Measurements from ENCODE around the gene LMX1B. TPM values are rescaled to one million over a fixed set of nuclear protein-coding genes. Genes with fewer than 3 reads are reported as not detected.
"Not testable (repeated sequence)": the region's sequence is repeated elsewhere in the genome, so short reads cannot be mapped to it uniquely, and the experiment has no call there.

LMX1B gene
- polyA plus RNA-seq, 12 donors = 0.48 to 7.8 (median 1.2) TPM; not detected in 2

GRCh38 chr9:126695701-126696400 lies 82.1 kb downstream of the LMX1B start:
- DNase-seq = no peak

DNA sequence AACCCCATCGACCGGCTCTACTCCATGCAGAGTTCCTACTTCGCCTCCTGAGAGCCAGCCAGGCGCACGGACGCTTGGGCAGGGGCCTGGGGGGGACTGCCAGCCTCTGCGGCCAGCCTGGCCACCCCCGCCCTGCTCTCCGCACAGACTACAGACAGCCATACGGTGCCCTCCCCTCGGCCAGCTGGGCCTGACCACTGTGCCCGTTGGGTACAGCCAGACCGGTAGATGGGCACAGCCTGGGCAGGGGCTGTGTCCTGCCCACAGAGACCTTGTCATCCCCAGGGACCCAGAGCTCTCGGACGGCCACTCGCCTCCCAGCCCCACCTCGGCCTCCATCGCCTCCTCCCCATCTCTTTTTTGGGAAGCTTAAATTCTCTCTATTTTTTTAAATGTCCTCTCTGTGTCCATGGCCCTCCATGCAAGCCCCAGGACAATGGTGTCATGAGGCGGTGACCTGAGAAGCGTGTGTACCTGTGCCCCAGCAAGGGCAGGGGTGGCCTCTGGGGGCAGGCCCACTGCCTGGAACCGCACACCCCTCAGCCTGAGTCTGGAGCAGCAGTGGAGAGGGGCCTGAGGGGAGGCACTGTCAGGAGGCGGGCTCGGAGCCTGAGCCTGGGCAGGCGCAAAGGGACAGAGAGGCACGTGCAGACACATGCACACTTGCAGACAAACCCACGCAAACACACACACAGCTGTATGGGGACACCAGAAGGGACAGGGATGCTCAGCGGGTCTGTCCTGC lies 82.8 kb downstream of the LMX1B start:
- no peak for DNase-seq

DNA sequence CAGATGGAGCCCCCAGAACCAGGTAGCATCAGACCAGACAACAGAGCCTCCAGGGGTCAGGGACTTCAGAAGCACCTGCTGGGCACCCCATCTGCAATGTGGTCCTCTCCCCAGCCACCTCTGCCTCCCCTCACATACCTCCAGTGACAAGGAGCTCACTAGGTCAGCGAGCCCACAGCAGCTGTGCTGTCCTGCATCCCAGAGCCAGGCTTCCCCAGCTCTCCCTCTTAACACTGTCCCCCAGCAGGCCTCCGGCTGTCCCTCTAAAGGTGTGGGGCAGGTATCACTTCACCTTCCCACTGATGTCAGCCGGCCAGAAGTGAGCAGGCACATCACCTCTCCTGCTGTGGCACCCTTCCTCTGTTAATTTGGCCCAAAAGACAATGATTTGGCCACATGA lies 83.6 kb downstream of the LMX1B start:
- DNase-seq = no peak

DNA sequence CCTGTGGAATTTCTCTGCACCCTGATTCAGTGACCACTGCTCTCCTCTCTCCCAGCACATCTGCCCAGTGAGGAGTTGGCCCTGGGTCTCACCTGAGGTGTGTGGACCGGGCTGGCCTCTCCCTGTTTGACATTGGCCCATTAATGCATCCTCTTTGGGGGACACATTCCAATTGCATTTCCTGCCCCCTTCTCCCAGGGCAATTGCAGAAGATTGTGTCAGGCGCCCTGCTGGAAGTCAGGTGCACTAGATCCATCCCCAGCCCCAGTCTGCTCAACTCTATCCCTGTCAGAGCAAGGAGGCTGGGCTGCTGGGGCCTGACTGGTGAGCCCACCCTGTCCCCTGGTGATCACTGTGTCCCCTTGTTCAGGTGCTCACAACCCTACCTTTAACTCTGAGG lies 84.5 kb downstream of the LMX1B start:
- no peak for DNase-seq

DNA sequence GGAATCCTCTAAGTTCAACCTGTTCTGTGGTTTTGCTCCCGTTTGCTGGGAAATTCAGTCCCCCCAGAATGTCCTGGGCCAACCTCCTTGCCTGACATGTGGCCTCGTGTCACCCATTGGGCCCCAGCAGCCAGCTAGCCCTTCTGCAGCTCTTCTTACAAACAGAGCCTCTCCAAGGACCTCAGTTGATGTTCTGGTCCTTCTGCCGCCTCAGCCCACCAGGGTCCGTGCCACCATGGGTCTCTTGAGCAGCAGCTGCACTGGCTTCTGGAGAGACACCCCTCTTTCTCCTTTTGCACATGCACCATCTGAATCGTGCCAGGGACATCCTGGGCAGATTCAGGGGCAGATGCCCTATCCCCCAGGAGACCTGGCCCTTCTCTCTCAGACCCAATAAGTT lies 85.0 kb downstream of the LMX1B start:
- DNase-seq = no peak

- no peak for DNase-seq
These were observed 85.7 kb downstream of the LMX1B start for GRCh38 chr9:126699401-126699881.

DNA sequence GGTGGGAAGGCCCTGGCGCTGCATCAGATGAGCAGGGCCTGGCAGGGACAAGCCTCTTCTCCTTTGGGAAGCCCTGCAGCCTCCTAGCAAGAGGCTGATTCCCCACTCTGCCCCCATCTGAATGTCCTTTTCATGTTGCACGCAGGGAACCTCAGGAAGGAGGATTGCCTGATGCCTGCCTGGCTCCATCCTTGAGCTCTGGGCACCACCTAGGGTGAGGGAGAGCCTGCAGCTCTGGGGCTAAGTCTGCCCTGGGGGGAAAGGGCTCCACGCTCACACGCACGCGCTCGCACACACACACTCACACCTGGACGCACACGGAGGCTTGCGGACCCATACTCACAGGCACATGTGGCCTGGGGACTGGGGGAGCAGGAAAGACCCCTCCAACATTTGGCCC lies 86.6 kb downstream of the LMX1B start:
- no peak for DNase-seq

DNA sequence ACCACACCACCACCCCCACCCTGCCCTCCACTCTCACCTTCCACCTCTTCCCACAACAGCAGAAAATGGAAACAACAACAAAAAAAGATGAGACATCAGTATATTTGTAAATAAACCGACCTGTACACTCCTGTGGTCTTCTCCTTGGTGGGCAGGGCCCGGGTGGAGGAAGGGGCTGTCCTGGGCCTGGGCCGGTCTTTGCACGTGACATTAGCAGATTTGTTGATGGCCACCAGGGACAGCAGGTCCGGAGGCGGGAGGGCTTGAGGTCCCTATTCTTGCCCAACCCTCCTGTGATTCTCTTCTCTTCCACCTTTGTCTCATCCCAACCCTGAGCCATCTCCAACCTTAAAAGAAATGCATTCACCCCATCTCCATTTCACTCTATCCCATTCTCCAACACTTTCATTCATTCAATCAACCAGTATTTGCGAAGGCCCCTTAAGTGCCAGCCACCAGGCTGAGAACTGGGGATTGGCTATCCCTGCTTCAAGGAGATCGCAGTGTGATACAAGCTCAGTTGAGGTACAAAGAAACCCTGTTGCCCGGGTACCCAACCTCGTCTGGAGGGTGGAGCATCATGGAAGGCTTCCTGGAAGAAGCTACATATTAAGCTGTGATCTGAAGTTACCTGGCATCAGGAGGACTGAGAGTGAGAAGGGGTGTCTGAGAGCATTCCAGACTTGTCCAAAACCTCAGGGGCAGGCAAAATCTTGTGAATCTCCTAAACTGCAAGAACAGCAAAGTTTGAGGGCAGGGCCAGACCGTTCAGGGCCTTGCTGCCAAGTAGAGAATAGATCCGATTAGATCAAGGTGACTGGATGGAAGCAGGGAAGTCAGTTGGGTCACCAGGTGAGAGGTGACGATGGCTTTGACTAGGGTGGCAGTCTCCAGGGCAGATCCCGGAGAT lies 87.4 kb downstream of the LMX1B start:
- DNase-seq = no peak

DNA sequence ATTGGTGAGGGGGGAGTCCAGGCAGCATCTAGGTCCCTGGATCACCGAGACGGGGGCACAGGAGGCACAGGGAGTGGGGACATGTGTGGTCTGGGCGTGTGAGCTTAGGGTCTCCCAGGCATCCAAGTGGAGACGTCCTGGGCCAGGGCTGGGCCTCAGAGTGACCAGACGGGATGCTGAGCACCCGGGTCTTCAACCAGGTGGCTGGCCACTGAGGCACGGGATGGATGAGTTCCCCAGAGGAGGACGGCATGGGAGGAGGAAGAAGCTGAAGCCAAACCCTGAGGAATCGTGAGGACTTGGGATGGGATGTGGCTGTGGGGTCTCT lies 88.0 kb downstream of the LMX1B start:
- DNase-seq = no peak

DNA sequence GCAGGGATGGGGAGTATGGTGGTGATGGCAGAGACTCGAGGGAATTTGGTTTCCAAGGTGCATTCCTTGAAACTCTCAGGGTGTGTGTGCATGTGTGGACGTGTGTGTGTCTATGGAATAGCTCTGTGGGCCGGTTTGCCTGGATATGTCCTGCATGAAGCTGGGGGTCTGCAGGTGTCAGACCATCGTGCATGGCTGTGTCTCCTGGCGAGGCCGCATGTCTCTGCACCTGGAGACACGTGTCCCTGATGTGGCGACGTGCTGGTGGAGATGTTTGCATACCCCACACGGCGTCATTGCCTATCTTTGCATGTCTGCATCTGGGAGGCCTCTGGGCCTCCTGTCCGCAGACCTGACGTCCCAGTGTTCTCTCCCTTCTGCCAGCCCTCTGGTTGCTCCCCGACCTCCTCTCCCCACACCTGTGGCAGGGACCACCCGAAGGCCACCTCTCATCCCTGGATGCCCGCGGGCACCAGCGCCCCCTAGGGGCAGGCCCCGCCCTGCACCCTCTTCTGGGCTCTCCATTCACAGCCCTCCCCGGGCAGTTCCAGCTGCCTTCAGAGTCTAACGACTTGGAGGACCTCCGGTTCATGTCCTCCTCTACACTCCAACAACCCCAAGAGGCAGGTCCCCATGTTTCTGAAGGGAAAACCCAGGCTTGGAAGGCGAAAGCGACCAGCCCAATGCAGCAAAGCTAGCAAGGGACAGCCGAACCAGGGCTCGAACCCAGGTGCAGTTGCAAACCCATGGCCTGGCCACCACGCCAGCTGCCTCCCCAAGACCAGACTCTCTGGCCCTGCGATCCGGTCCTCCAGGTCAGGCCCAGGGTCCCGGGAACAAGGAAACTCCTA lies 88.6 kb downstream of the LMX1B start:
- DNase-seq = no peak

GRCh38 chr9:126703002-126703865 lies 89.5 kb downstream of the LMX1B start:
- DNase-seq = no peak

DNA sequence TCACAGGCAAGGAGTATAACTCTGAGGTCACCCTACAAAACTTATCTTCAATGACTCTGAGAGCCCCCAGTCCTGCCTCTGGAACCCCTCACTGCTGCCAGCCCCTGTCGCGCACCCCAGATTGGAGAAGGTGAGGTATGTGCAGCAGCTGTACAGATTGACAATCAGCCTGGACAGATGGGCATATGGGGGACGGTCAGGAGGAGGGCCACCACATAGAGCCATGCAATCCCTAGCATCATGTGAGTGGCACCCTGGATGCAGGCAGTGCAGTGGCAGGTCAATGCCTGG lies 90.1 kb downstream of the LMX1B start:
- DNase-seq = no peak

DNA sequence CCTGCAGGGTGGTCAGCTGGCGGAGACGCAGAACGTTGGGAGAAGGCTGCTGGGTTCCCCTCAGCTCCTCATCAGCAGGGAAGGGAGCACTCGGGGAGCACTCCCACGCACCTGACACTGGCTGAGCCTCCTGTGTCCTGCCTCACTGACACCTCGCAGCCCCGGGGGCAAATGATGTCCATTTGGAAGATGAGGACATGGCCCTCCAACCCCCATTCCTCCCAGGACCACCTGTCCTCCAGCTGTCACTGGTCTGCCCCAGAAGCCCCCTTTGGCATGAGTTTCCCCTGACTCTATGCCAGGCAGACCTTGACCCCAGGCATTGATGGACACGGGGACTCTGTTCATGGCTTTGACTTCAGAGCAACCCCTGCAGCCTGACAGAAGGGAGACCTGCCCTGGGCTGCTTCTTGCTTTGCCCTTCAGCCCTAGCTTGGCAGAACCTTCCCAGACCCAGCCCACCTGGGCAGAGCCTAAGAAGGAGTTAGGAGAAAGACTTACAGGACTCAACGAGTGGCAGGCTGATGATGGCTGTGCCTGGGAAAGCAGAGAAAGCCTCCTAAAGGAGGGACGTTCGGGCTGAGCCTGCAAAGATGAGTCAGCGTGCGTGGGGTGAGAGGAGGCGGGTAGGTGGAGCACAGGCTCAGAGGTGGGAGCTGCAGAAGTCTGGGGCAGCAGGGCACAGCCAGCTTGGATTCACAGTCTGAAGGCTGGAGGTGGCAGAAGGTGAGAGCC lies 90.6 kb downstream of the LMX1B start:
- no peak for DNase-seq

- peak; percentile 78 for DNase-seq
These were observed 91.4 kb downstream of the LMX1B start for GRCh38 chr9:126704892-126705766.

DNA sequence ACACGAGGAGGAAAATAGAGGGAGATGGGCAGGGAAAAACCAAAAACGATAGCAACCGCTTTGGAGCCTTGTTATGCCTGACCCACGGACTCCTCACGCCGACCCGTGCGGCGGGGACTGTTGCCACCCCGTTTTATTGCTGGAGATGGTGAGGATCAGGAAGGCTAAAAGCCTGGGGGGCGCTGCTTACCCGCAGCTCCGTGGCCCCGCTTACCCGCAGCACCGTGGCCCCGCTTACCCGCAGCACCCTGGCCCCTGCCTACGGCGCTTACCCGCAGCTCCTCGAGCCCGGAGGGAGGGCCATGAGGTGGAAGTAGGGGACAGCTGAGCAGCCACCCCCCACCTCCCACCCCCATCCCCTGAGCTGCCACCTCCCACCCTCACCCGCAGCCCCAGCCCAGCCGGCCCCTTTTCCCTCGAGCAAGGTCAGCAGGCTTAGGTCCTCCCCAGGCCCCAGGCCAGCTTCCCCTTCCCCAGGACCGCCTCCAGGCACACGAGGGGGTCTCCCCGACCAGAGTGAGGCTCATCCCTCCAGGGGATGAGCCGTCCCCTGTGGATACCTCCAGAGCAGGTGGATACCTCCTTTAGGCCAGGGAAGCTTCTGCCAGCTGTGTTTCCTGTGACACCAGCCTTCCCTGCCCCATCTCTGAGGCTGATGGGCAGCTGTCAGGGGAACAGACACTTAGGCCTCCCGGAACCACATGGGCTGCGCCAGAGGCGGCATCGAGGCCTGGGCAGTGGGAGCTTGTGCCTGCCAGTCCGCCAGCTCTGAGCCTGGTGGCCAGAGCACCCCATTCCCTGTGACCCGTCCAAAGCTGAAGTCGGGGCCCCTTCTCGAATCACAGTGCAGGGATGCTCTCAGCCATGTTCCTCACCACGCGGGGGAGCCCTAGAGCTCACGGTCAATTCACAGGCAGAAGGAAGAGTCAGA lies 92.3 kb downstream of the LMX1B start:
- DNase-seq = no peak

GRCh38 chr9:126706698-126707053 lies 92.9 kb downstream of the LMX1B start:
- no peak for DNase-seq

- DNase-seq = no peak
These were observed 93.4 kb downstream of the LMX1B start for GRCh38 chr9:126707083-126707482.

DNA sequence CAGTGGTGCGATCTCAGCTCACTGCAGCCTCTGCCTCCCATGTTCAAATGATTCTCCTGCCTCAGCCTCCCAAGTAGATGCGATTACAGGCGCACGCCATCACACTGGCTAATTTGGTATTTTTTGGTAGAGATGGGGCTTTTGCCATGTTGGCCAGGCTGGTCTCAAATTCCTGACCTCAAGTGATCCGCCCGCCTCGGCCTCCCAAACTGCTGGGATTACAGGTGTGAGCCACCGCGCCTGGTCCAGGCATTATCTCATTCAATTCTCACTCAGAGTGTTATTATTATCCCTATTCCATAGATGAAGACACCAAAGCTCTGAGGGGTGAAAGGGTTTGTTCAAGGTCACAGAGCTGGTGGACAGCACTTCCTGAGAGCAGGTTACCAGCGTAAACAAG lies 94.0 kb downstream of the LMX1B start:
- not testable (repeated sequence) for DNase-seq
